Subcutaneous abdominal adipose tissue (tissue), 5 donors: ENCODE measurements around the gene PAPSS1.
A peak's percentile ranks its signal among the peaks of the same experiment; 100 is the strongest.

ENCODE experiments used
- H3K27ac ChIP-seq: one replicate; pipeline ENCODE4 v1.7.0; 2013; ENCODE audit warnings: low read depth, mild to moderate bottlenecking, inconsistent platforms, low read length, moderate library complexity
- H3K27me3 ChIP-seq, 5 donors: one replicate each; pipeline ENCODE4 v1.7.0; 2013; ENCODE audit warnings: low read length in 5 of 5, inconsistent platforms in 1 of 5; ENCODE audit not compliant: control insufficient read depth in 5 of 5, insufficient read depth in 4 of 5
- H3K36me3 ChIP-seq, 5 donors: one replicate each; pipeline ENCODE4 v1.7.0; 2013; ENCODE audit warnings: low read length in 5 of 5; ENCODE audit not compliant: control insufficient read depth in 5 of 5, insufficient read depth in 5 of 5
- H3K4me1 ChIP-seq, 5 donors: one replicate each; pipeline ENCODE4 v1.7.0; 2013; ENCODE audit warnings: low read length in 5 of 5, mild to moderate bottlenecking in 3 of 5, moderate library complexity in 1 of 5; ENCODE audit not compliant: control insufficient read depth in 5 of 5, insufficient read depth in 5 of 5
- H3K4me3 ChIP-seq, 5 donors: one replicate each; pipeline ENCODE4 v1.7.0; 2013; ENCODE audit warnings: low read length in 5 of 5, low read depth in 1 of 5
- H3K9ac ChIP-seq, 5 donors: one replicate each; pipeline ENCODE4 v1.7.0; 2013; ENCODE audit warnings: low read length in 5 of 5, mild to moderate bottlenecking in 4 of 5, moderate library complexity in 3 of 5
- H3K9me3 ChIP-seq, 5 donors: one replicate each; pipeline ENCODE4 v1.7.0; 2013; ENCODE audit warnings: low read length in 5 of 5; ENCODE audit not compliant: control insufficient read depth in 5 of 5
- donor health status: healthy.
- donor health status: healthy.
- donor health status: healthy.
- donor health status: healthy.
- donor health status: healthy.

PAPSS1 gene

GRCh38 chr4:107743532-107743931, 23.5 kb upstream of the PAPSS1 start:
- Histone ChIP-seq H3K27me3 (no peaks in the 10 kb centered on the region), H3K9ac (no peak overlapping the region), H3K4me1 (peaks cover 1 to 13% (median 9%) of the 10 kb centered on the region in 5 donors), H3K4me3 (no peak overlapping the region), H3K36me3 (no peaks in the 10 kb centered on the region), H3K9me3 (peaks cover 0 to 3% (median 0%) of the 10 kb centered on the region in 5 donors), H3K27ac (no peak overlapping the region)

DNA sequence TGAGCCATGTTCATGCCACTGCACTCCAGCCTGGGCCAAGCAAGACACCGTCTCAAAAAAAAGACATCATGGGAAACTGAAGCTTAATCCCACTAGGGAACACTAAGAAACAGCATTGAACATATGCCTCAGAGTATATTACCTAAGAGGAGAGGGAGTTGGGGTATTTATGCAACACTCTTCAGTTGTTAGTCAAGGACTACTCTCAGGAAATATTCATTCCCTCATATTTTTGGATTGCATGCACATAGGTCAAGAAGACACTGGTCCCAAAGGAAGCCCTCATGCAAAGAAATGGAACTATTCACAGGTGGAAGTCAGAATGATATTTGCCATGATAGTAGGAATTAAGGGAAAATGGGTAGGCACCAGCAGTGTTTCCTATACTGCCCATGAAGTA, 22.8 kb upstream of the PAPSS1 start:
- no peaks in the 10 kb centered on the region for H3K27me3 ChIP-seq
- H3K9me3 ChIP-seq: peaks cover 0 to 3% (median 0%) of the 10 kb centered on the region in 5 donors
- H3K4me3 ChIP-seq: no peak overlapping the region
- no peaks in the 10 kb centered on the region for H3K36me3 ChIP-seq
- H3K27ac ChIP-seq: no peak overlapping the region
- H3K4me1 ChIP-seq: peaks cover 5 to 15% (median 11%) of the 10 kb centered on the region in 5 donors
- no peak overlapping the region for H3K9ac ChIP-seq

- no peaks in the 10 kb centered on the region for H3K27me3 ChIP-seq
- no peak overlapping the region for H3K27ac ChIP-seq
- peaks cover 0 to 3% (median 0%) of the 10 kb centered on the region in 5 donors for H3K9me3 ChIP-seq
- H3K4me1 ChIP-seq: peaks cover 5 to 21% (median 17%) of the 10 kb centered on the region in 5 donors
- no peaks in the 10 kb centered on the region for H3K36me3 ChIP-seq
- H3K4me3 ChIP-seq: no peak overlapping the region
- no peak overlapping the region for H3K9ac ChIP-seq
Observed at GRCh38 chr4:107742196-107742595, 22.2 kb upstream of the PAPSS1 start.

DNA sequence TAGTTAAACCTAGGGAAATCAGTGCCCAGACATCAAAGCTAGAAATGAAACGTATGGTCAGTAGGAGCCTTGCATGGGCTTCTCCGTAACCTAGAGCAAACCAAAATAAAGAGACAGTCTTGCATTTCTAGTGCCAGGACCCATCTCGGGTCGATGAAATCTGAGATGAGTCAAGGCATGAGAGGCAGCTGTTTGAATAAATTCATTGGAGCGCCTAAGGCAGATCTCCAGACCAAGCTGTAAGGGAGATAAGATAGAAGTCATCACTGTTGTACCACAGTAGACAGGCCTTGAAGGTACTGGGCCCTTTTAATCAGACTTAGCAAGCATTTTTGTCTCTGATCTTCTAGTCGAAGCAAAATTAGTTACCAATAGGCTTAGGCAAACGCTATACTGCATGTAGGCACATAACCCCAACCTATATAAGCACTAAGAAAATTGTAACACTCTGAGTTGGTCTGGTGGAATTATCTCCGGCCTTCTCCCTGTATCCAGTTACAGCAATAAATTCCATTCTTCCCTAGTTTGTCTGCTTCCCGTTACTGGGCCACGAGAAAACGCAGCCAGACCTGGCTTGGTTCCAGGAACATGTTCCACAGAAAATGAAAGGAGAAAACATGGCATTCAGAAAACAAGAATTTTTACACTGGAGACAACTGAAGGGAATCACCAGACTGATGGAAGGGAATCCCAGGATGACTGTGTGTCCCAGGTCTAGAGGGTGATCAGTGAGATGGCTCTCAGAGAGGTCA, 21.1 kb upstream of the PAPSS1 start:
- H3K9ac ChIP-seq: no peak overlapping the region
- H3K9me3 ChIP-seq: peaks cover 0 to 3% (median 0%) of the 10 kb centered on the region in 5 donors
- H3K4me1 ChIP-seq: peaks cover 5 to 27% (median 23%) of the 10 kb centered on the region in 5 donors
- H3K27me3 ChIP-seq: no peaks in the 10 kb centered on the region
- no peaks in the 10 kb centered on the region for H3K36me3 ChIP-seq
- no peak overlapping the region for H3K4me3 ChIP-seq
- H3K27ac ChIP-seq: peak overlapping the region; percentile 74

DNA sequence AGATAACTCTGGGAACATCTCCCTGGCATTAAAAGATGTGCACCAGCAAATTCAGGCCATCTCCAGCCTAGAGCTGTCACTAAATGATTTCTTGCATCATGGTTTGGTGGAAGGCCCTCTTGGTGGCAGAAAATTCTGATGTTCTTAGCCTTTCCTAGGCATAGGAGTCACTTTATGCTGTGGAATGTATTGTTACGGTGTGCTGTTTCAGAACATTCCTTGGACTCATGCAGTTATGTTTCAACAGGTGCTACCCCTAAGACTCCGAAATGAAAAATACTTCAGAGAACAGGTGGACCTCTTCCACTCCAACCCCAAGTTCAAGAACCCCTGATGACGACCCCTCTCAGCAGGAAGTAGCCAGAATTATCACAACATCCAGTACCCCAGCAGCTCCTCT, 20.3 kb upstream of the PAPSS1 start:
- no peaks in the 10 kb centered on the region for H3K36me3 ChIP-seq
- peak overlapping the region; percentile 74 for H3K27ac ChIP-seq
- H3K9ac ChIP-seq: no peak overlapping the region
- peaks cover 5 to 27% (median 23%) of the 10 kb centered on the region in 5 donors for H3K4me1 ChIP-seq
- H3K9me3 ChIP-seq: peaks cover 0 to 3% (median 0%) of the 10 kb centered on the region in 5 donors
- no peak overlapping the region for H3K4me3 ChIP-seq
- H3K27me3 ChIP-seq: no peaks in the 10 kb centered on the region

DNA sequence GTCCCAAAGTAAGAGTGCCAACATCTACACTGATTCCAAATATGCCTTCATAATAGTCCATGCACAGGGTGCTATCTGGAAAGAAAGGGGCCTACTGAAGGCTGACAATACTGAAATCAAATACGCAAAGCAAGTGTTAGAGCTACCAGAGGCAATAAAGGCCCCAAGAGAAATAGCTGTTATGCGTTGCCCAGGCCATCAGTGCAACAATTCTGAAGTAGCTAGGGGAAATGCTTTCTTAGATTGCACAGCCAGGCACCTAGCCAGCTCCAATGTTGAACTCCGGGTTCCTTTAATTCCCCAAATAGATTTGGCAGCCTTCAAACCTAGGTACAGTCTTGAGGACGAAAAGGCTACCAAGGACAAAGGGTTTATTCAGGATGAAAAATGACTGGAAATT, 17.4 kb upstream of the PAPSS1 start:
- peak overlapping the region in 1 of 5 donors; percentile 23 for H3K9ac ChIP-seq
- no peaks in the 10 kb centered on the region for H3K36me3 ChIP-seq
- peak overlapping the region in 1 of 5 donors; percentile 9 for H3K4me3 ChIP-seq
- no peak overlapping the region for H3K27ac ChIP-seq
- no peaks in the 10 kb centered on the region for H3K27me3 ChIP-seq
- peaks cover 5 to 32% (median 20%) of the 10 kb centered on the region in 5 donors for H3K4me1 ChIP-seq
- H3K9me3 ChIP-seq: no peaks in the 10 kb centered on the region

DNA sequence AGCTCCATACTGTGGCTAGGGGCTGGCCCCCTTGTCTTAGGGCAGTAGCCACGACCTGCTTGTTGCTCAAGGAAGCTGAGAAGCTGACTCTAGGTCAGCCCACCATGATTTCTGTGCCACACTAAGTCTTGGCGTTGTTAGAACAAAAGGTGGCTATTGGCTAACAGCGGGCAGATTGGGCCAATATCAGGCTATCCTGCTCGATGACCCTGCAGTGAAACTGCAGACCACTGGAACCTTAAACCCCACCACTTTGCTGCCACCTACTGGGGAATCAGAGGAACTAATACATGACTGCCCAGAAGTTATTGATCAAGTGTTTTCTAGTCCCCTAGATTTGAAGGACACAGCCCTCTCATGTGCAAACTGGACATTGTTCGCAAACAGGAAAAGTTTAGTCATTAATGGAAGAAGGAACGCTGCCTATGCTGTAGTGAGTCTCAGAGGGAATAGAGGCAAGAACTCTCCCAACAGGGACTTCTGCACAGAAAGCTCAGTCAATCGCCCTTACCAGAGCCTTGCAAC, 17.0 kb upstream of the PAPSS1 start:
- peak overlapping the region in 1 of 5 donors; percentile 23 for H3K9ac ChIP-seq
- H3K4me3 ChIP-seq: peak overlapping the region in 1 of 5 donors; percentile 9
- no peaks in the 10 kb centered on the region for H3K27me3 ChIP-seq
- H3K36me3 ChIP-seq: no peaks in the 10 kb centered on the region
- no peak overlapping the region for H3K27ac ChIP-seq
- peaks cover 5 to 32% (median 20%) of the 10 kb centered on the region in 5 donors for H3K4me1 ChIP-seq
- no peaks in the 10 kb centered on the region for H3K9me3 ChIP-seq

DNA sequence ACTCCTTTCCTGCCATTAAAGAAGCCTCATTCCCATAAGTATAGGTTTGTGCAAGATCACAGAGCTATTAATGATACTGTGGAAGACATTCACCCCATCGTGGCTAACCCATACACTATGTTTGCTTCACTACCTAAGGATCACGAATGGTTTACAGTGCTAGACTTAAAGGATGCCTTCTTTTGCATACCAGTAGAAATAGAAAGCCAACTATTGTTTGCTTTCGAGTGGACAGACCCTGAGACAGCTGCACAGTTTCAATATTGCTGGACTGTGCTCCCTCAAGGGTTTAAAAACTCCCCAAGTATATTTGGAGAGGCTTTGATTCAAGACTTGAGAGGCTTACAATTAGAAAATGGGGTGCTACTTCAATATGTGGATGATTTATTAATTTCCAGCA, 16.0 kb upstream of the PAPSS1 start:
- H3K4me3 ChIP-seq: no peak overlapping the region
- H3K9me3 ChIP-seq: no peaks in the 10 kb centered on the region
- H3K4me1 ChIP-seq: peaks cover 0 to 27% (median 18%) of the 10 kb centered on the region in 5 donors
- H3K27ac ChIP-seq: no peak overlapping the region
- no peaks in the 10 kb centered on the region for H3K36me3 ChIP-seq
- no peak overlapping the region for H3K9ac ChIP-seq
- H3K27me3 ChIP-seq: no peaks in the 10 kb centered on the region

DNA sequence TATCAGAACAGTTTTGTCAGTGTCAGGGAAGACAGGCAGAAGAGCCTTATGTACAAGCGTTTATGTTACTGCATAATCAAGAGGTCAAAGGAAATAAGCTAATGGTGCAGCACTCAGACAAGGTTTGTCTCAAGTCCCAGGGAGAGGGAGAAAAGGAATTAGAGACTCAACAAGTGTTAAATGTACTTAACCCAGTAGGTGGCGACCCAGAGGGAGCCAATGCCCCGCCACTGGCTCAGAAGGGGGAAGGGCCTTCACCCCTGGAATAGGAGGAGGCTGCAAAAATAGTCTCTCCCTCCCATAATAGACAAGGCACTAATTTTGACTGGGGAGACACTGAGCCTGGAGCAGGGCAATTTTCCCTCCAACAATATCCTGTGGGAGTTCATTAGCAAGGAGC, 14.1 kb upstream of the PAPSS1 start:
- H3K9ac ChIP-seq: no peak overlapping the region
- H3K27me3 ChIP-seq: no peaks in the 10 kb centered on the region
- H3K4me1 ChIP-seq: peaks cover 0 to 22% (median 16%) of the 10 kb centered on the region in 5 donors
- no peaks in the 10 kb centered on the region for H3K9me3 ChIP-seq
- no peak overlapping the region for H3K4me3 ChIP-seq
- H3K36me3 ChIP-seq: no peaks in the 10 kb centered on the region
- no peak overlapping the region for H3K27ac ChIP-seq

DNA sequence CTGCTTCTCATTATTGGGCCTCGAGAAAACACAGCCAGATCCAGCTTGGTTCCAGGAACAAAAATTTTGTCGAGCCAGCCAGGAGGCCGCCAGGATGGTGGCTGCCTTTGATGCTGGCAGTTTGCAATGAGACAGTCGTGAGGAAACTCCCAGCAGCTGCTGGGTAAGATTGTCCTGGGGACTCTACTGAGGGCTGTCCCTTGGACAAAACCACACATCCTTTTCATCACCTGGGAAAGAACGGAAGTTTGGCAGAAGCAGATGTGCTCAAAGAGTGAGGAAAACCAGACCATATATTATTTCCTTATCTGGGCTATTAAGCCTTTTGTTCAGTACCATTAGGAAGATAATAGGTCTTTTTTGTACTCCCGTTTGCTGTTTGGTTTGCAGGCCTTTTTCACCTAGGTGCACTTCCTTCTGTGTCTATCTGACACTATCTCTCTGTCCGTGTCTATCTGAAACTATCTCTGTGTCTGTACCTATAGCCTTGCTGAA, 13.4 kb upstream of the PAPSS1 start:
- no peaks in the 10 kb centered on the region for H3K9me3 ChIP-seq
- no peak overlapping the region for H3K9ac ChIP-seq
- no peak overlapping the region for H3K27ac ChIP-seq
- H3K36me3 ChIP-seq: no peaks in the 10 kb centered on the region
- H3K4me1 ChIP-seq: peaks cover 0 to 28% (median 18%) of the 10 kb centered on the region in 5 donors
- H3K27me3 ChIP-seq: no peaks in the 10 kb centered on the region
- no peak overlapping the region for H3K4me3 ChIP-seq
